ENCODE results near the gene NCAPG2. TPM values are rescaled to one million over a fixed set of nuclear protein-coding genes. Genes with fewer than 3 reads are reported as not detected.

Gene NCAPG2
- total RNA-seq, 2 experiments from 2014 or later = 61.8 to 111 TPM

DNA sequence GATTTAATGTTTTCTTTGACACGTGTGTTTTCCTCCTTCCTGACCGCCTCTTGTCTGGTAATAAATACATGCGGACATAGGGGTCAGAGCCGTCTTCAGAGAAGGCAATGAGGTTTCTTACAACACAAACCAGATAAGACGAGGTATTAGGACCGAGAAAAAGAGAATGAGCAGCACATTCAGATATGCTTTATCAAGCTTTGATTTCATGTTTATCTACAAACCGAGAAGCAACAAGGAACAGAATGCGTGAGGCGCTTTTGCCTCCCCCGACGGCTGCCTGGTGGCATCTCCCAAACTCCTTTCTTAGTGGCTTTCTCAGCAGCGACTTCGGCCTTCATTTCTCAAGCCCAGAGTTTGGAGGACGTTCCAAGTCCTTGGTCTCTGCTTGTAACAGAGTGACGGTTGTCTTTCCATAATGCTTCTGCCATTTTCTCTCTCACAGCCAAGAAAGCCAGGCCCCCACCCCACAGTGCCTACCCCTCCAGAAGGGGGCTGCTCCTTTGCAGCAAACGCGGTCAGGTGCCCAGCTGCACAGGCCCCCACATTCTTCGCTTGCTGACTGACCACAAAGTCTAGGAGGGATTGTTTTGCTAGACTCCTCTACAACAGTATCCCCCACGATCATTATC is 32.6 kb upstream of the NCAPG2 start:
- Histone ChIP-seq H3K4me2 (ENCODE audit: low read length) (no peak overlapping the region), H4K20me1 (ENCODE audit: insufficient read depth, low read length) (no peaks in the 10 kb centered on the region), H3K4me3 (ENCODE audit: low read depth, low read length, poor library complexity, severe bottlenecking) (no peak overlapping the region), H3K79me2 (ENCODE audit: insufficient read depth, low read depth, low read length) (no peaks in the 10 kb centered on the region), H3K27ac (ENCODE audit: low read depth, low read length, poor library complexity, severe bottlenecking) (no peak overlapping the region), H3K4me1 (ENCODE audit: insufficient read depth, low read length, poor library complexity, severe bottlenecking) (no peaks in the 10 kb centered on the region), H2AFZ (ENCODE audit: low read length) (no peak overlapping the region), H3K9me2 (ENCODE audit: insufficient read depth, low read length) (no peaks in the 10 kb centered on the region), H3K9me3 (ENCODE audit: low read length) (no peaks in the 10 kb centered on the region), H3K36me3 (ENCODE audit: insufficient read depth, low read length) (peaks cover 17% of the 10 kb centered on the region)
- DNase-seq (ENCODE audit: low spot score) = no peak
- POLR2A ChIA-PET = interaction anchor here (1.3 kb wide), 1 partner anchor 19 kb away, joined by 3 read pairs; no protein-coding TSS in a partner anchor
- BruUV-seq (replicated peaks) = no TSS peak
- TF ChIP-seq EZH2phosphoT487 (IDR thresholded peaks at IDR 0.05; ENCODE audit: borderline replicate concordance, low read depth, low read length) (no peak), CTCF (conservative IDR thresholded peaks at IDR 0.05; ENCODE audit: low read length) (no peak)
- intact Hi-C loops (cut with micrococcal nuclease; ENCODE audit: unreplicated experiment) = no loop called here
- CTCF ChIA-PET (ENCODE audit: unreplicated experiment) = no interaction called here

GRCh38 chr7:158735935-158736334 is 31.3 kb upstream of the NCAPG2 start:
- no peak for DNase-seq (ENCODE audit: low spot score)
- Histone ChIP-seq H3K4me2 (ENCODE audit: low read length) (no peak overlapping the region), H3K9me2 (ENCODE audit: insufficient read depth, low read length) (no peaks in the 10 kb centered on the region), H3K4me3 (ENCODE audit: low read depth, low read length, poor library complexity, severe bottlenecking) (no peak overlapping the region), H3K9me3 (ENCODE audit: low read length) (no peaks in the 10 kb centered on the region), H3K36me3 (ENCODE audit: insufficient read depth, low read length) (peaks cover 8% of the 10 kb centered on the region), H3K4me1 (ENCODE audit: insufficient read depth, low read length, poor library complexity, severe bottlenecking) (no peaks in the 10 kb centered on the region), H3K27ac (ENCODE audit: low read depth, low read length, poor library complexity, severe bottlenecking) (no peak overlapping the region), H4K20me1 (ENCODE audit: insufficient read depth, low read length) (no peaks in the 10 kb centered on the region), H3K79me2 (ENCODE audit: insufficient read depth, low read depth, low read length) (no peaks in the 10 kb centered on the region), H2AFZ (ENCODE audit: low read length) (no peak overlapping the region)
- CTCF ChIA-PET (ENCODE audit: unreplicated experiment) = no interaction called here
- POLR2A ChIA-PET = no interaction called here
- TF ChIP-seq EZH2phosphoT487 (IDR thresholded peaks at IDR 0.05; ENCODE audit: borderline replicate concordance, low read depth, low read length) = no peak
- no TSS peak for BruUV-seq (replicated peaks)
- intact Hi-C loops (cut with micrococcal nuclease; ENCODE audit: unreplicated experiment) = no loop called here

DNA sequence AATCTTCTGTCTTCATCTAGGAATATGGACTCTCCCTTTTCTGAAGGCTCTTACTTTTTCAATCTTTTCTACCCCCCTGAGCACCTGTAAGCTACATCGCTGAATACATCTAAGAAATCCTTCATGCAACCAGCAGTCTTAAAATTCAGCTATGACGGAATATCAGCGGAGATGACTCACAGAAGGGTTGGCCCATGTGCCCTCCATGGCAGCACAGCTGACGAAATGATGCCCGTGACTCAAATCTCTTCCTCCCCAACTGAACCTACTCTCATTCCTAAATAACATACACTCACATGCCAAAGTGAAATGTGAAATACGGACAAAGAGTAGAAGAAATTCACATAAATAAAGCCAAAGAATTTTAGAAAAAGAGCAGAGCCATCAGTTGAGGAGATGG is 30.3 kb upstream of the NCAPG2 start:
- no peak for DNase-seq (ENCODE audit: low spot score)
- Histone ChIP-seq H3K27ac (ENCODE audit: low read depth, low read length, poor library complexity, severe bottlenecking) (no peak overlapping the region), H3K9me2 (ENCODE audit: insufficient read depth, low read length) (no peaks in the 10 kb centered on the region), H4K20me1 (ENCODE audit: insufficient read depth, low read length) (no peaks in the 10 kb centered on the region), H3K36me3 (ENCODE audit: insufficient read depth, low read length) (peaks cover 6% of the 10 kb centered on the region; the same call in 1 of the 2 replicates), H3K79me2 (ENCODE audit: insufficient read depth, low read depth, low read length) (no peaks in the 10 kb centered on the region), H3K9me3 (ENCODE audit: low read length) (no peaks in the 10 kb centered on the region), H3K4me1 (ENCODE audit: insufficient read depth, low read length, poor library complexity, severe bottlenecking) (no peaks in the 10 kb centered on the region), H3K4me2 (ENCODE audit: low read length) (no peak overlapping the region), H3K4me3 (ENCODE audit: low read depth, low read length, poor library complexity, severe bottlenecking) (no peak overlapping the region), H2AFZ (ENCODE audit: low read length) (no peak overlapping the region)
- TF ChIP-seq EZH2phosphoT487 (IDR thresholded peaks at IDR 0.05; ENCODE audit: borderline replicate concordance, low read depth, low read length) (no peak), CTCF (conservative IDR thresholded peaks at IDR 0.05; ENCODE audit: low read length) (no peak)
- CTCF ChIA-PET (ENCODE audit: unreplicated experiment) = no interaction called here
- BruUV-seq (replicated peaks) = no TSS peak
- POLR2A ChIA-PET = no interaction called here
- intact Hi-C loops (cut with micrococcal nuclease; ENCODE audit: unreplicated experiment) = no loop called here
